Right hindlimb (tissue), 1 donor: ENCODE results near the gene MAPK8IP3.

Experiments
- DNase-seq: peaks from one replicate; pipeline ENCODE4 v3.0.0-alpha.2; 2018

MAPK8IP3 gene

GRCh38 chr16:1775006-1775845, 69.2 kb downstream of the MAPK8IP3 start:
- DNase-seq, result peak; percentile 24

GRCh38 chr16:1775846-1776671, 70.1 kb downstream of the MAPK8IP3 start:
- DNase-seq, result peak; percentile 24

- DNase-seq, result no peak
These were observed 70.6 kb downstream of the MAPK8IP3 start for GRCh38 chr16:1776672-1776955.

GRCh38 chr16:1776991-1777374, 71.0 kb downstream of the MAPK8IP3 start:
- DNase-seq, result peak; percentile 21

GRCh38 chr16:1777375-1778199, 71.6 kb downstream of the MAPK8IP3 start:
- DNase-seq, result peak; percentile 31

- DNase-seq, result peak; percentile 17
These were observed 72.5 kb downstream of the MAPK8IP3 start for GRCh38 chr16:1778200-1779179.

GRCh38 chr16:1779234-1779701, 73.3 kb downstream of the MAPK8IP3 start:
- DNase-seq, result peak; percentile 27

GRCh38 chr16:1779741-1780676, 74.0 kb downstream of the MAPK8IP3 start:
- peak; percentile 20 for DNase-seq

GRCh38 chr16:1780677-1781072, 74.7 kb downstream of the MAPK8IP3 start:
- DNase-seq, result peak; percentile 7

- peak; percentile 22 for DNase-seq
These were observed 75.3 kb downstream of the MAPK8IP3 start for GRCh38 chr16:1781254-1781653.

GRCh38 chr16:1781758-1782407, 75.9 kb downstream of the MAPK8IP3 start:
- peak; percentile 44 for DNase-seq

GRCh38 chr16:1782408-1783264, 76.6 kb downstream of the MAPK8IP3 start, which contains the start of the genes NUBP2 and SPSB3:
TSS of gene NUBP2 (plus strand) at chr16:1782960. CDS start at chr16:1783021, 61 bp downstream.
TSS of gene SPSB3 (minus strand) at chr16:1782571. CDS start at chr16:1781483, 1,088 bp downstream.
- DNase-seq, result peak; percentile 100

- DNase-seq, result no peak
These were observed 79.2 kb downstream of the MAPK8IP3 start for GRCh38 chr16:1784977-1785845.

GRCh38 chr16:1785846-1786170, 79.8 kb downstream of the MAPK8IP3 start:
- DNase-seq, result no peak

- DNase-seq, result peak; percentile 20
These were observed 80.5 kb downstream of the MAPK8IP3 start for GRCh38 chr16:1786242-1787055.

- no peak for DNase-seq
These were observed 81.0 kb downstream of the MAPK8IP3 start for GRCh38 chr16:1787056-1787321.
